NCI-H2196 (cell line): ENCODE measurements around the gene YEATS4.
A peak's percentile ranks its signal among the peaks of the same experiment; 100 is the strongest.
"Not testable (repeated sequence)": the region's sequence is repeated elsewhere in the genome, so short reads cannot be mapped to it uniquely, and the experiment has no call there.

ENCODE experiments used
- DNase-seq: peaks from one replicate; lab custom pipeline; 2025; ENCODE audit not compliant: unreplicated experiment; lab: John Stamatoyannopoulos, UW

YEATS4 gene

GRCh38 chr12:69359531-69360347, at the start of gene YEATS4:
Gene YEATS4 (plus strand): TSS chr12:69359743. CDS start chr12:69359973, 230 bp downstream.
- DNase-seq, result peak; percentile 99

GRCh38 chr12:69313209-69313608, 46.3 kb upstream of the YEATS4 start:
- no peak for DNase-seq

- not testable (repeated sequence) for DNase-seq
Observed at GRCh38 chr12:69316784-69317183, 42.8 kb upstream of the YEATS4 start.

GRCh38 chr12:69317233-69317632, 42.3 kb upstream of the YEATS4 start:
- not testable (repeated sequence) for DNase-seq

GRCh38 chr12:69318225-69318624, 41.3 kb upstream of the YEATS4 start:
- DNase-seq, result no peak

- no peak for DNase-seq
Observed at GRCh38 chr12:69321351-69321750, 38.2 kb upstream of the YEATS4 start.

GRCh38 chr12:69324797-69325466, 34.6 kb upstream of the YEATS4 start:
- no peak for DNase-seq

- DNase-seq, result no peak
Observed at GRCh38 chr12:69328426-69328825, 31.1 kb upstream of the YEATS4 start.

GRCh38 chr12:69329669-69330428, 29.7 kb upstream of the YEATS4 start:
- no peak for DNase-seq

GRCh38 chr12:69330475-69331473, 28.8 kb upstream of the YEATS4 start:
- DNase-seq, result no peak

GRCh38 chr12:69331519-69331908, 28.0 kb upstream of the YEATS4 start:
- DNase-seq, result no peak

GRCh38 chr12:69331909-69332684, 27.4 kb upstream of the YEATS4 start:
- no peak for DNase-seq

- DNase-seq, result no peak
Observed at GRCh38 chr12:69332815-69333358, 26.7 kb upstream of the YEATS4 start.

GRCh38 chr12:69334158-69334557, 25.4 kb upstream of the YEATS4 start:
- DNase-seq, result no peak

- no peak for DNase-seq
Observed at GRCh38 chr12:69337311-69338090, 22.0 kb upstream of the YEATS4 start.

- DNase-seq, result no peak
Observed at GRCh38 chr12:69338120-69338859, 21.3 kb upstream of the YEATS4 start.

- no peak for DNase-seq
Observed at GRCh38 chr12:69338936-69339335, 20.6 kb upstream of the YEATS4 start.

GRCh38 chr12:69339999-69340398, 19.5 kb upstream of the YEATS4 start:
- DNase-seq, result no peak
